NT2/D1 (cell line): ENCODE data around the gene SAMD3.
"Not testable (repeated sequence)": the region's sequence is repeated elsewhere in the genome, so short reads cannot be mapped to it uniquely, and the experiment has no call there.

Experiments
- SUZ12 ChIP-seq: IDR thresholded peaks from 2 replicates; pipeline ENCODE4 v1.6.1; 2011; ENCODE audit not compliant: insufficient read length, insufficient read depth; ENCODE audit errors: extremely low read depth
- ZNF274 ChIP-seq: IDR thresholded peaks from 2 replicates; pipeline ENCODE4 v1.6.1; 2011; ENCODE audit warnings: mild to moderate bottlenecking, low read depth, low read length

GRCh38 chr6:130194434-130194833 is 28.3 kb downstream of the SAMD3 start:
- TF ChIP-seq ZNF274, SUZ12: not testable (repeated sequence)
